ENCODE results near the gene CHID1. TPM values are rescaled to one million over a fixed set of nuclear protein-coding genes. Genes with fewer than 3 reads are reported as not detected.

CHID1 gene
- polyA plus RNA-seq, 3 donors = 100.0 to 125 (median 113) TPM

DNA sequence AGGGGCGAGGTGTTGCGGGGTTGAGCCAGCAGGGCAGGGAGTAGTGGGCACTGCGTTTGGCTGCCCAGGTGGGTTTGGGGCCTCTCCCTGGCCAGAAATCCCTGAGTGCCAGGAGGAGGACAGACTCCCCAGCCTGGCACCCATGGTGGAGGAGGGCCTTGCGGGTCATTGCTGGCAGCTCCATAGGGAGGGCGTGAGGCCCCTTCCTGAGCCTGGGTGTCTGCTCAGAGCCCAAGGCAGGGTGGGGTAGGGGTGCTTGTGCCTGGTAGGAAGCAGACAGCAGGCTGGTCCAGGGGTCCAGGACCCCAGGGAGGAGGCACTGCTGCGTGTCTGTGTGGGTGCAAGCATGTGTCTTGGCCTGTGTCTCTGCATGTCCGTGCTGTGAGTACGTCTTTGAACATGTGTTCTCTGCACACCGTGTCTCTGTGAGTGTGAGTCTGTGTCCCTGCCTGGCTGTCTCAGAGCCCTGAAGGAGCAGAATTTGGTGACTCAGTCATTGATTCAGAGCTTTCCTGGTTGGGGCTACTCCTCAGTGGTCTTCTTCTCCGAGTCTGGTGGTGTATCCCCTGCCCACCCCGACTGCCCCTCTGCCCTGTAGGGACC is 64.0 kb downstream of the CHID1 start:
- DNase-seq (ENCODE audit: extremely low read depth in 1 of 11, low read depth in 9 of 11, low spot score in 4 of 11) = no peak

DNA sequence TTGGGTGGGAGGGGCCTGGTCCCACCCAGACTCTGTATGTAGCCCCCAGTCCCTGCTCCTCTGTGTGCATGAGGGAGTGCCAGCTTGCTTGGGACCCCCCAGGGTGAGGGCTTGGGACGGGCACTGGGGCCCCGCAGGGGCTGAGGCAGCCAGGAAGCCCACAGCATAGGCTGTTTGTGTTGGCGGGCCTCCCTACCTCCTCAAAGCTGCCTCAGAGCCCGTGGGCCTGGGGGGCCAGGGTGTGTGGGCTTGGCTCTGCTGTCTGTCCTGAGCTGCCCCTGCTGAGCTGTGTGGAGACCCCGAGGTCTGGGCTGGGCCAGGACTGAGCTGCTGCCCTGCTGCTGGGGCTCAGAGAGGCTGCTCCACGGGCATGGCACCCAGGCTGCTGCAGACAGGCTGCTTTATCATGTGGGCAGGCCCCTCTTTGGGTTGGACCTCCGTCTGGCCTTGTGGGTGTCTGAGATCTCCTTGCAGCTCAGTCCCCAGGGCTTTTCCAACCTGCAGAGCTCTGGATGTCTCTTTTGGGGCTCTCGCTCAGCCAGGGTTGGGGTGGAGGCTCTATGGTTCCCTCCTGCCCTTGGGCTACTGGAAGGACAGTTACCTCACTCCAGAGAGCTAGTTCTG is 64.6 kb downstream of the CHID1 start:
- DNase-seq (ENCODE audit: extremely low read depth in 1 of 11, low read depth in 9 of 11, low spot score in 4 of 11) = no peak

DNA sequence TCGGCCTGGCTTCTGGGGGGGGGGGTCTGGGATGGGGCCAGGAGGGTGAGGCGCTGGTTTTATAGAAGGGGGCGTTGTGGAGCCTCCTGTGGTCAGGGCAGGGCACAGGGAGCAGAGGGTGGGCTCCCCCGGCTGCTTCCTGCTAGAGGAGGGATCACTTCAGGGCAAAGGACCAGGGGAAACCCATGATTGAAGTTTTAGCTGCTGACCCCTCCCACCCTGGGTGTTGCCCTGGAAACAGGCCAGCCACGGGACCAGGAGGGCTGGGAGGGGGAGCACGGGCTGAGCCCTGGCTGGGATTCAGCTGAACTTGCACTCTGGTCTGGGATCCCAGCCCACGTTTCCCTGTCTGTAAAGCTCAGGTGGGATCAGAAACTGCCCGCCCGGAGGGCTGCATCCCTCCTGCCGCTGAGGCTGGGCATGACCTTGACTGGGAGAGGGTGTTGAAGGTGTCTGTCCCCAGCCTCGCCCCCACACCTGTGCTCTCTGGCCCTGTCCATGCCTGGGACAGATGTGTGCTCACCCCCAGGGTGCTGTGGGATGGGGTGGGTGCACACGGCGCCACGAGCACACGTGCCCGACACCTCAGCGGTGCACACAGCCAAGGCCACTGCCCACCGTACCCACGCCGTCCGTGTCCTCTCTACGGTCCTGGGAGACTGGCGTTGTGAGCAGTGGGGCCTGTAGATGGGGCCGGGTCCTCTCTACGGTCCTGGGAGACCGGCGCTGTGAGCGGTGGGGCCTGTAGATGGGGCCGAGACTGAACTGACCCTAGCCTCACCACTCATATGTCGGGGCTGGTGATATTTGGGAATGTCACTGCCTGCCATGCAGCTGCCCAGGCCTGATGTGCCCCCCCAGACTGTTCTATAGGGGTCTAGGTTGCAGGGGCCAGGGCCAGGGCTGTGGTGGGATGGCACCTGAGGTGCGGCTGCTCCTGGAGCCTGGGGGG is 65.6 kb downstream of the CHID1 start:
- DNase-seq (ENCODE audit: extremely low read depth in 1 of 11, low read depth in 9 of 11, low spot score in 4 of 11) = peak in 6 of 11 donors; percentile 77 to 89 (median 82)

DNA sequence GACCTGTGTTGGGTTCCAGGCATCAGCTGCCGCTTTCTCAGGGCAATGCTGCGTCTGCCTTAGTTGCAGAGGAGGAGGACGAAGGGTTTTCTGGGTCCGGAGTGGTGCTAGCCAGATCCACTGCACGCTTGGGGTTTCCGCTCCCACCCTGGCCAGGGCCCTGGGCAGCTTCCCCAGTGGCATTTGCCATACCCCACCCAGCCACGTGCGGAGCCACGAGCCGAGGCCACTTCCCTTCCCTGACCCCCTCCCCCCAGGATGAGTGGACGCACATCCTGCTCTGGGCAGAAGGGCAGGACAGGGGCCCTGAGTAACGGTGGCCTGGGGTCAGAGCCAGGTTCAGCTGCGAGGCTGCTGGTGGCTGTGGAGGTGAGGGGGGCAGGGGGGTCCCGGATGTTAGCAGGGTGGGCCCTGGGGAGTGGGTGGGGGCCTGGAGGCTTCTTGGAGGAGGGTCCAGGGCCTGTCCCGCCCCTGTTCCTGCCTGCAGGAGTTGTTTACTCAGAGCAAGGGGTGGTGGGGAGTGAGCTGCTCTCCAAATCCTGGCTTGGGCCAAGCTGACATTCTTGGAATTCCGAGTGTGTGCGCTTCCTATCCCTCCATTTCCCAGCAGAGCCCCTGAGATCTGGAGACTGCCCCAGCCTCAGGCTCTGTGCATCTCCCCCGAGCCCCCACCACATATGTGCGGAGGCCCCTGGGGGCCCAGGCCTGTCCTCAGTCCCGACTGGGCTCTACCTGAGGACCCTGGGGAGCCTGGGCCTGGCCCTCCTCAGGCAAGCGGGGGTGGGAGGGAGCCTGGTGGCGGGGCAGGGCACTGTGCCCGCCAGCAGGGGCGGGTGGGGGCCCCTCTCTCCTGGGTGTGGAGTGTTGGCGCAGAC is 66.6 kb downstream of the CHID1 start:
- DNase-seq (ENCODE audit: extremely low read depth in 1 of 11, low read depth in 9 of 11, low spot score in 4 of 11) = peak in 3 of 11 donors; percentile 69 to 85 (median 79)

DNA sequence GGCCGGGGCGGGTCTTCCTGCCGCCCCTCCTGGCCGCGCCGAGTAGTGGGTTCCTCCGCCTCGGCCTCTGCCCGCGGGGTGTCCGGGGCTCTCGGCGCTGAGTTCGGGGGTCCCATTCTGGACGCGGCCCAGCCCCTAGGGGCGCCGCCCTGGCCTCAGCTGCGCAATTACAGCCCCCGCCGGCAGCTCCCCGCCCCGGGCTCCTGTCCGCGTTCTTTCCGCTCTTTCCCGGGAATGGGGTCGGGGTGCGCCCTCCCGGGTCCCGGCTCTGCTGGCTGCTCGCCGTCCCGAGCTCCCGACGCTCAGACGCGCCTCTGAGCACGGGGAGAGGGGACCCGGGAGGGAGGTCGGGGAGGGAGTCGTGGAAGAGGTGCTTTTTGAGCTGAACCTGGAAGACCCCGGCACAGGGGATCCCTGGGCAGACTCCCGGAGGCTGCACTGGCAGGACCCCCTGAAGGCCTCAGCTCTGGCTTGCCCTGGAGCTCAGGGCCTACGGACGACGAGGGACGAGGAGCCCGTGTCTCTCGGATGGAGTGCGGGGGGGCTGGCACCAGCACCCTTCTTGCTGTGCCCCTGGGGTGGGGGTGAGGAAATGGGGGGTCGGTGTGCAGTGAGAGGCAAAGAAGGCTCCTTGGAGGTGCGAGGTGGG is 67.4 kb downstream of the CHID1 start:
- no peak for DNase-seq (ENCODE audit: extremely low read depth in 1 of 11, low read depth in 9 of 11, low spot score in 4 of 11)

DNA sequence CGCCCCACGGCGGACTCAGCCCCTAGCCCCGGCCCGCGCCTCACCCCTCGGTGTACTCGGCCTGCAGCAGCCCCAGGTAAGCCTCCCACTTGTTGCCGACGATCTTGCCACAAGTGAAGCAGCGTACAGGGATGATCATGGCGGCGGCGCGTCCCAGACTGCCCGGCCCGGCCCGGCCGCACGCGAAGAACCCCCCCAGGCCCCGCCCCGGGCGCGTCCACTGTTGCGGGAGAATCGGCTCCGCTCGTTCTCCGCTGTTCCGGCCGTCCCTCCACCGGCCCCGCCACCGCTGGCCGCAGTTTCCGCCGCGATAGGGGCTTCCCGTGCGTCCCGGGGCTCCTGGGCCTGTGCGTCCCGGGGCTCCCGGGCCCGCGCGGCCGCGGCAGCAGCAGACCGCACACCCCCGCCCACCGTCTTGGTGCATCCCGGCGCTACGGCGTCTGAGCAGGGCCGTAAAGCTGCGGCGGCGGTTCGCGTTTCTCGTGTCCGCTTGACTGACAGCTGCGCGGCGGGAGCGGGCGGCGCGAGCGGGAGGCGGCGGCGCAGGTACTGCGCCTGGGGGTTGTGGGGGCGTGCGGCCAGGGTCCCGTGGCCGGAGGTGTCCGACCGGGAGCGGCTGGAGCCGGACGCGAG is 68.1 kb downstream of the CHID1 start, which contains the start of the genes POLR2L and TSPAN4:
POLR2L (minus strand) TSS at position 160 of the 633 bp plus-strand sequence; CDS start at position 139, 21 bp downstream.
TSPAN4 (plus strand) TSS at position 483 of the 633 bp plus-strand sequence. CDS start 7,453 bp downstream, outside the sequence.
- peak in 7 of 11 donors; percentile 77 to 89 (median 80) for DNase-seq (ENCODE audit: extremely low read depth in 1 of 11, low read depth in 9 of 11, low spot score in 4 of 11)

DNA sequence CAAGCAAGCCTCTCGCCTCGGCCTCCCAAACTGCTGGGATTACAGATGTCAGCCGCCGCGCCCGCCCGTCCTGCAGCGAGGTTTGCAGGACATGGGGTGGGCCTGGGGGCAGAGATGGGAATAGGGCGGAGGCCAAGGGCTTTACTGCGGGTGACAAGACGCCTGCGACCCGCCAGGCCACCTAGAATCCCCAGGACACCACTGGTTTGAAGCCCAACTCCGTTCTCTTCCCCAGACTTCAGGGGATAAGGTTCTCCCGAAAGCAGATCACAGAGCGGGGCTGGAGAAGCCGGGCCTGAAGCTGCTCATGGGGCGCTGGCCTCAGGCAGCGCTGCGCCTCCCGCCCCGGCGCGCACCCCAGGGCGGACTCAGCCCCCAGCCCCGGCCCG is 68.6 kb downstream of the CHID1 start:
- no peak for DNase-seq (ENCODE audit: extremely low read depth in 1 of 11, low read depth in 9 of 11, low spot score in 4 of 11)

DNA sequence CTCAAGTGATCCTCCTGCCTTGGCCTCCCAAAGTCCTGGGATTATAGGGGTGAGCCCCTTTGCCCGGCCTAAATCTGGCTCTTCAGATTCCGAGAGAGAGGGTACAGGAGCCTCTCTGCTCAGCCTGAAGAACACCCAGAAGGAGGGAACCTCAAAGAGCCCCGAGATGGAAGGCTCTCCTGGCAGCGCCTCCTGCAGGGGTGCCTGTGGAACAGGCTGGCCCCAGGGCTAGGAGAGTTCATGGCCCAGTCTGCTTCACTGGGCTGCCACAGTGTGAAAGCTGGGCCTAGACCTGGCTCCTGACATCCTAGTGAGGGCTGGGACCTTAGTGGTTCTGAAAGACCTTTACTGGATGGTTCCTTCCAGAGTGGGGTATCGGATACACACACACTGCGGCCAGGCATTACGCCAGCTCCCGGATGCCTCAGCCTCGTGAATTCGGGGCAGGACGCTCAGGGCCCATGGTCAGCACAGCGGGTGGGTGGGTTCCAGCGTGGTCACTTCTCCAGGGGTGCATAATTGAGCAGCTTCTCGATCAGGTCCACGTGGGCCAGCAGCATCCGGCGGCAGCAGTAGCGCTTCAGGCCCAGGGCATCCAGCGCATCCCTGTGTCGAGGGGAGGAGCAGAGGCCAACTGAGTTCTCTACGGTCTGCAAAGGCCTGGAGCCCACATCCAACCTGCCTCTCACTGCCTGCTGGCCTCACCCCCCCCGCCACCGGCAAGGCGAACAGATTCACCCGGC is 70.6 kb downstream of the CHID1 start:
- DNase-seq (ENCODE audit: extremely low read depth in 1 of 11, low read depth in 9 of 11, low spot score in 4 of 11) = no peak

DNA sequence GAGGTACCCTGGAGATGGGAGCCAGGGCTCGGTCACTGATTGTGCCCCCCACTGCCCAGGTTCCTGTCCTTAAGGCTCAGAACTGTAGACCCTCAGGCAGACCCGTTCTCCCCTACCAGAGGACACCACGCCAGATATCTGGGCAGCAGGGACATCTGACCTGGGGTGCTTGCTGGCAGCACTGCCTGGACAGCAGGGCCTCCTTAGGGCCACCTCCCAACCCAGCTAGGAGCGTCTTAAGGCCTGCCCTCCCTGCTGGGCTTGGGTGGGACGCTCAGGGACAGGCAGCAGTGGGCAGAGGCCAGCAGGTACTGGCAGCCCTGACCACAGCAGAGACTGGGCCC is 71.4 kb downstream of the CHID1 start:
- DNase-seq (ENCODE audit: extremely low read depth in 1 of 11, low read depth in 9 of 11, low spot score in 4 of 11) = no peak

DNA sequence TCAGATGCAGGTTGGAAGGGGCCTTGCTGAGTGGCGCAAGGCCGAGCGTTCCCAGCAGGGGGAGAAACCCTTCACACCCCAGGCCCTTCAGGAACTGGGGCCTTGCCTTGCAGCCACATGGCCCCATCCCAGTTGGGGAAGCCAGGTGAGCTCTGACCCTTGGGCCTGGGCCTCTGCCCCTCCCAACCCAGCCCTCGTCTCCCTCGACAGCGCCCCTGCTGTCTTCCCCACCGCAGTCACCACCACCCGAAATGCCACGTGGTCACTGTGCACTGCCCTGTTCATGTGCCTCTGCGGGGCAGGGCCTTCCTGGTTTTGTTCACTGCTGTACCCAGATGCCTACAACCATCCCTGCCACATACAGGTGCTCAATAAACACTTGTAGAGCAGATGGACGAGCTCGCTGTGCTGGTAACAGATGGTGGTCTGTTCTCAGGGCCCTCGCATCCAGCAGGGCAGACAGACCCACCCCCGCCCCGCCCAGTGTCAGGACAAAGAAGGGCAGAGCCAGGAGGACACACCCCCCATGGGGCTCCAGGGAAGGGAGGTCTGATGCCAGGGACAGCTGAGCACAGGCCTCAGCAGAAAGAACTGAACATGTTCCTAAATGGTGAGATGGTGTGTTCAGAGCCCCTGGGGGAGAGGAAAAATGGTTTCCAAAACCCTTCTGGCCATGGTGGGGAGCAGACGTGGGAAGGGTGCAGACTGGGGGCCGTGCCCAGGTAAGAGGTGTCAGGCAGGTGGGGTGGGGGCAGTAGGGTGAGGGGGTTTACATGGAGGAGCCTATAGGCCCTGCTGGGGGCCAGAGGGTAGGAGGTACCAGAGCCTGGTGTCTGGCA is 72.0 kb downstream of the CHID1 start:
- DNase-seq (ENCODE audit: extremely low read depth in 1 of 11, low read depth in 9 of 11, low spot score in 4 of 11) = no peak

DNA sequence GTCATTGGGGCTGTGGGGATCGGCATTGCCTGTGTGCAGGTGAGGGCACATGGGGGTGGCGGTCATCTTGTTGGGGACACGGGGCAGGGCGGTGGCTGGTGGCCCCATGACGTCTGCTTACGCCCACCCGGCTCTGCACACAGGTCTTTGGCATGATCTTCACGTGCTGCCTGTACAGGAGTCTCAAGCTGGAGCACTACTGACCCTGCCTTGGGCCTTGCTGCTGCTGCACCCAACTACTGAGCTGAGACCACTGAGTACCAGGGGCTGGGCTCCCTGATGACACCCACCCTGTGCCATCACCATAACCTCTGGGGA is 72.7 kb downstream of the CHID1 start:
- DNase-seq (ENCODE audit: extremely low read depth in 1 of 11, low read depth in 9 of 11, low spot score in 4 of 11) = no peak

DNA sequence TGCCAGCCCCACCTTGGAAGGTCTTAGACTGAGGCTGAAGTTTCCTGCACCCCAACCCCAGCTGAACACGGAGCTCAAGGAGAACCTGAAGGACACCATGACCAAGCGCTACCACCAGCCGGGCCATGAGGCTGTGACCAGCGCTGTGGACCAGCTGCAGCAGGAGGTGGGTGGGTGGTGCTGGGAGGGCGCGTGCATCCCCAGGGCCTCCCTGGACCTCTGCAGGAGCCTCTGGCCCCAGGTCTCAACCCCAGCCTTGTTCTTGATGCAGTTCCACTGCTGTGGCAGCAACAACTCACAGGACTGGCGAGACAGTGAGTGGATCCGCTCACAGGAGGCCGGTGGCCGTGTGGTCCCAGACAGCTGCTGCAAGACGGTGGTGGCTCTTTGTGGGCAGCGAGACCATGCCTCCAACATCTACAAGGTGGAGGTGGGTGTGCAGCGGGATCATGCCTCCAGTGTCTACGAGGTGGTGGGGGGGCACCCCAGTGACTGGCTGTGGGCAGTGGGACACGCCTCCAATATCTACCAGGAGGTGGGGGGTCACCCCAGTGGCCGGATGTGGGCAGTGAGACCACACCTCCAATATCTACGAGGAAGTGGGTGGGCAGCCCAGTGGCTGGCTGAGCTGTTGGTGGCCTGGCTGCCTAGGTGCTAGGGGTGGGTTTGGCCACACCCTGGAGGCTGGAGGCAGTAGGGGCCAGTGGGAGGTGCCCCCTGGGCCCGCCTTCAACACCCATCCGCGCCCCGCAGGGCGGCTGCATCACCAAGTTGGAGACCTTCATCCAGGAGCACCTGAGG is 73.2 kb downstream of the CHID1 start:
- DNase-seq (ENCODE audit: extremely low read depth in 1 of 11, low read depth in 9 of 11, low spot score in 4 of 11) = no peak

DNA sequence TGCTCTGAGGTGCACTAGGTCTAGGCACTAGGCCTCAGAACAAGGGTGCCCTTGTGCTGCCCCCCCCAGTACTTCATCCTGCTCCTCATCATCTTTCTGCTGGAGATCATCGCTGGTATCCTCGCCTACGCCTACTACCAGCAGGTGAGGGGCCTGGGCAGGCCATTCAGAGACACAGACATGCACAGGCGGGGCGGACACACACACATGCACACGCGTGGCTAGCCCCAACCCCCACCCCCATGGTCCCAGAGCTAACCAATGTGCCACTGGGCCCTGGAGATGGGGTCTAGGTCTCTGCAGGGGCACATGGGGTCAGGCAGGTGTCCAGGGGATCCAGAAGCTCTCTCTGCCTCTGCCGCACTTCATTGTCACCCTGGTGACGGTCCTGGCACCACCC is 73.9 kb downstream of the CHID1 start:
- DNase-seq (ENCODE audit: extremely low read depth in 1 of 11, low read depth in 9 of 11, low spot score in 4 of 11) = no peak

DNA sequence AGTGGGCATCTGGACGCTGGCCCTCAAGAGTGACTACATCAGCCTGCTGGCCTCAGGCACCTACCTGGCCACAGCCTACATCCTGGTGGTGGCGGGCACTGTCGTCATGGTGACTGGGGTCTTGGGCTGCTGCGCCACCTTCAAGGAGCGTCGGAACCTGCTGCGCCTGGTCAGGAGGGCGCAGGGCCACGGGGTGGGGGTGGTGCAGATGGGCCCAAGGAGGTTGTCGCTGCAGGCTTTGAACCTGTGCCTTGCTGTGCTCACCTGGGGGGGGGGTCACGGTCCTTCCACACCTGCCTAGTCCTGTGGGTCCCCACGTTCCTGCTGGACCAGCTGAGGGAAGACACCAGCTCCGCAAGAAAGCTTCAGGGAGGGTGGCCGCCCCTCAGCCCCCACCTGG is 74.3 kb downstream of the CHID1 start:
- no peak for DNase-seq (ENCODE audit: extremely low read depth in 1 of 11, low read depth in 9 of 11, low spot score in 4 of 11)

DNA sequence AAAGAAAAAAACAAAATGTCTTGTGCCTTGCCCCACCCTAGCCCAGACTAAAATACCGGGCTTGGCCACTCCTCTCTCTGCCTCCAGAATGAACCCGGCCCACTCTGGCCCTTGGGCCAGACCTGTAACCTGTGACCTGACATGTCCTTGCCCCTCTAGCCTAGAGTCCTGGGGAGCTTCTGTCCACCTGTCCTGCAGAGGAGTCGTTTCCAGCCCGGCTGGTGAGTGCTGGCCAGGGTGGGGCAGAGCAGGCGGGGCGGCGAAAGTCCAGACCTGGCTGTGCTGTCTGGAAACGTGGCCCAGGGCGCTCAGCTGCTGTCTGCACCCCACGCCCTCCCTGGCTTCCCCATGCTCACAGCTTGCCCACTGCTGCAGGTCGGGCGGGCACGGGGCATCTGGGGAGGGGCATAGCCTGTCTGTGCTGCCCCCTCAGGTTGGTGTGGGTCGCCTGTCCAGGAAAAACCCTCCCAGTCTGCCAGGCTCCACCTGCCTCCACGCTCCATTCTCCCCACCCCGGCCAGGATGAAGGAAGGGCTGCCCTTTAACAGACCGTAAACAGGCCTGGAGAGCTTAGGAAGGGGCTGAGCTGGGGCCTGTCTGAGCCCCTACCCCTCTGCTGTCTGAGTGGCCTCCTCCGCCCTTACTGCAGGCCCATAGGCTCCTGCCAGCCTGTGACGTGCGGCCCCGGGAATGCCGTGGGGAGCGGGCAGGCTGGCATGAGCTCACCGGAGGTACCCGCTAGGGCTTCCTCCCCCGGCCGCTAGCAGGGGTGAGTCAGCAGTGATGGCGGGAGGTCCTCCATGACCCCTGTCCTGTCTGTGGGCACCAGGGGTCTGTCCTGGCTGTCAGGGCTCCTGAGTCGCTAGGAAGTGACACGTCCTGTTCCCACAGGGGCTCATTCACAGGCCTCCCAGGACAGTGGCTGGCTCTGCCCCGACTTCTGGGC is 76.0 kb downstream of the CHID1 start:
- DNase-seq (ENCODE audit: extremely low read depth in 1 of 11, low read depth in 9 of 11, low spot score in 4 of 11) = peak in 2 of 11 donors; percentile 77 to 80
